K562 (cell line): ENCODE data around the gene CARD11. TPM values are rescaled to one million over a fixed set of nuclear protein-coding genes. Genes with fewer than 3 reads are reported as not detected.

Experiments used
- ATAC-seq: fragments of 200-7000 bp; cut with Tn5 transposase; 3 replicates; pipeline ENCODE4 v1.9.1; 2020; ENCODE audit warnings: moderate library complexity
- BruUV-seq: library from RNA; stranded (reverse); fragments of 400-500 nt; replicated peaks from 2 replicates; lab custom pipeline; 2021; lab: Mats Ljungman, UMichigan
- CTCF ChIA-PET: fragments of 300-600 bp; formaldehyde crosslinking; extraction: SDS; loops from one replicate; lab custom pipeline; 2021; ENCODE audit warnings: low intra/inter-chr PET ratio; lab: Yijun Ruan, JAX
- POLR2A ChIA-PET: fragments of 300-600, 350-650 bp; sonication (Branson Sonifier 250); formaldehyde crosslinking; extraction: SDS; loops from one replicate; lab custom pipeline; 2021; ENCODE audit warnings: antibody characterized with exemption, inconsistent platforms; lab: Yijun Ruan, JAX
- DNase-seq, 4 experiments: peaks; one replicate each; pipeline versions ENCODE4 v3.0.0 to v3.0.0-alpha.2; 2011 to 2018; ENCODE audit warnings: low spot score in 3 of 4, mixed read lengths in 3 of 4; ENCODE audit errors: extremely low read depth in 1 of 4
- FAIRE-seq: peaks from 2 replicates; lab custom pipeline; 2011; peaks lifted over from hg19 to GRCh38; lab: Jason Lieb, UNC
- H2AFZ ChIP-seq: 2 replicates; pipeline ENCODE4 v1.6.0; 2011; ENCODE audit warnings: low read depth, low read length, control low read depth, inconsistent platforms
- H3K27ac ChIP-seq: fragments of 200-600 bp; 3 replicates; pipeline ENCODE4 v1.8.0; 2011; ENCODE audit warnings: low read depth, mild to moderate bottlenecking, control low read depth, inconsistent platforms, low read length, moderate library complexity, mixed read lengths; ENCODE audit errors: extremely low read depth
- H3K27me3 ChIP-seq, 2 experiments: fragments of 300-600 bp in 1 of 2; 2 replicates in 1 of 2; 3 replicates in 1 of 2; pipeline versions ENCODE4 v1.6.0 to v1.8.0; 2011; ENCODE audit warnings: inconsistent platforms in 2 of 2, low read length in 2 of 2, mild to moderate bottlenecking in 1 of 2, mixed read lengths in 1 of 2, moderate library complexity in 1 of 2; ENCODE audit not compliant: control insufficient read depth in 2 of 2, insufficient read depth in 2 of 2
- H3K36me3 ChIP-seq: fragments of 300-600 bp; 3 replicates; pipeline ENCODE4 v1.8.0; 2011; ENCODE audit warnings: mild to moderate bottlenecking, low read length, inconsistent platforms; ENCODE audit not compliant: control insufficient read depth, insufficient read depth
- H3K4me1 ChIP-seq, 2 experiments: fragments of 200-600 bp in 1 of 2; replicated peaks in 1 of 2; 2 replicates in 1 of 2; 3 replicates in 1 of 2; pipeline versions ENCODE4 v1.5.1 to v1.8.0; 2011; ENCODE audit warnings: inconsistent platforms in 2 of 2, low read length in 2 of 2, mild to moderate bottlenecking in 1 of 2, mixed read lengths in 1 of 2, moderate library complexity in 1 of 2; ENCODE audit not compliant: control insufficient read depth in 2 of 2, insufficient read depth in 2 of 2
- H3K4me2 ChIP-seq: 2 replicates; pipeline ENCODE4 v1.6.1; 2011; ENCODE audit warnings: low read length, control low read depth, inconsistent platforms, mixed read lengths; ENCODE audit not compliant: insufficient read depth
- H3K4me3 ChIP-seq: fragments of 200-600 bp; sonication (generic), shearing (Covaris generic); 2 replicates; pipeline ENCODE4 v1.5.1; 2016; ENCODE audit warnings: control low read depth, inconsistent platforms
- H3K79me2 ChIP-seq: fragments of 200-600 bp; 3 replicates; pipeline ENCODE4 v1.8.0; 2011; ENCODE audit warnings: low read length, inconsistent platforms; ENCODE audit not compliant: control insufficient read depth, insufficient read depth
- H3K9ac ChIP-seq, 2 experiments: 2 replicates each; pipeline versions ENCODE4 v1.6.0 to v1.6.1; 2011; ENCODE audit warnings: low read depth in 2 of 2, low read length in 2 of 2, control low read depth in 1 of 2, inconsistent platforms in 1 of 2, mild to moderate bottlenecking in 1 of 2, mixed read lengths in 1 of 2; ENCODE audit not compliant: insufficient read depth in 1 of 2
- H3K9me1 ChIP-seq: one replicate; pipeline ENCODE4 v1.6.0; 2011; ENCODE audit warnings: inconsistent platforms, mild to moderate bottlenecking, low read length, moderate library complexity; ENCODE audit not compliant: control insufficient read depth, insufficient read depth
- H3K9me3 ChIP-seq: replicated peaks from 2 replicates; pipeline ENCODE4 v1.5.1; 2011; ENCODE audit warnings: low read depth, low read length, inconsistent platforms; ENCODE audit not compliant: control insufficient read depth, insufficient read depth
- H4K20me1 ChIP-seq: replicated peaks from 2 replicates; pipeline ENCODE4 v1.6.1; 2011; ENCODE audit warnings: low read length, inconsistent platforms, mixed read lengths; ENCODE audit not compliant: control insufficient read depth, insufficient read depth
- ETV6 ChIP-seq, 3 experiments: fragments of 150-350 bp in 1 of 3; sonication (generic) in 1 of 3; formaldehyde crosslinking in 1 of 3; IDR thresholded peaks; 2 replicates each; pipeline versions ENCODE4 v1.6.1 to v1.8.0; 2014 to 2022; ENCODE audit warnings: borderline replicate concordance in 2 of 3, low read depth in 2 of 3, antibody characterized with exemption in 1 of 3, low read length in 1 of 3, mild to moderate bottlenecking in 1 of 3, missing genetic modification reagents in 1 of 3
- JUND ChIP-seq, 2 experiments: IDR thresholded peaks; 2 replicates in 1 of 2; 3 replicates in 1 of 2; pipeline ENCODE4 v1.6.1; 2011; ENCODE audit warnings: borderline replicate concordance in 2 of 2, low read depth in 2 of 2, low read length in 2 of 2, improper control_type of control experiment in 1 of 2, missing biosample characterization in 1 of 2, missing genetic modification characterization in 1 of 2, missing genetic modification reagents in 1 of 2
- SNAPC5 ChIP-seq: fragments of 250-450 bp; sonication (Bioruptor Pico); IDR thresholded peaks from 2 replicates; pipeline ENCODE4 v1.8.0; 2021; ENCODE audit warnings: moderate library complexity, mild to moderate bottlenecking, inconsistent platforms
- ZNF431 ChIP-seq: sonication (generic); formaldehyde crosslinking; IDR thresholded peaks from 2 replicates; pipeline ENCODE4 v1.8.0; 2022; ENCODE audit warnings: mild to moderate bottlenecking, missing genetic modification reagents
- ZNF518B ChIP-seq: fragments of 250-450 bp; sonication (Bioruptor Pico); IDR thresholded peaks from 2 replicates; pipeline ENCODE4 v1.5.0; 2021; ENCODE audit warnings: mild to moderate bottlenecking, moderate library complexity
- WGBS: fragments of 100-300 bp; shearing (Covaris generic); methylation state at CpG from one replicate; pipeline ENCODE4 v1.1.6; 2016; ENCODE audit warnings: low coverage, mixed read lengths; ENCODE audit not compliant: insufficient coverage; ENCODE audit errors: missing lambda C conversion rate; 5-methylcytosine and 5-hydroxymethylcytosine counted together
- in situ Hi-C: fragments of 300-500 bp; cut with MboI; formaldehyde crosslinking; loops from 4 replicates; pipeline ENCODE4 v1.15.0; 2018; ENCODE audit warnings: inconsistent platforms, mixed read lengths
- intact Hi-C: fragments of 100-400 bp; cut with micrococcal nuclease; formaldehyde crosslinking; loops from 2 replicates; pipeline ENCODE4 v1.14.2; 2022
- polyA plus RNA-seq, 8 experiments: library from polyadenylated mRNA; depleted of rRNA in 4 of 8; stranded (reverse) in 5 of 8; unstranded in 3 of 8; fragments of >200 nt; fragmentation: Nextera tagmentation in 2 of 8; fragmentation: Illumina TruSeq in 1 of 8; extraction: Ambion mirVana in 2 of 8; extraction: Trizol in 1 of 8; gene quantifications; 2 replicates each; pipeline versions ENCODE4 v1.2.1 to v1.2.3, GENCODE V29; 2011 to 2014; ENCODE audit warnings: inconsistent platforms in 1 of 8, missing spikeins in 1 of 8
- total RNA-seq, 7 experiments: library from RNA; depleted of rRNA in 6 of 7; stranded (reverse); fragments of >200 nt in 6 of 7; fragmentation: Illumina TruSeq in 2 of 7; extraction: Trizol in 2 of 7; gene quantifications; 2 replicates each; pipeline versions ENCODE4 v1.2.1 to v1.2.3, GENCODE V29; 2011 to 2021; ENCODE audit warnings: low replicate concordance in 1 of 7

CARD11 gene
- total and polyA plus RNA-seq, 9 of the 15 experiments (the other 6 are each of a cell fraction or from before 2014, with no cell fraction given), result 0.07 to 12.8 (median 5.7) TPM

- H3K79me2 ChIP-seq, result no peaks in the 10 kb centered on the region
- no peaks in the 10 kb centered on the region for H3K36me3 ChIP-seq
- H3K4me2 ChIP-seq, result no peak overlapping the region
- BruUV-seq, result no TSS peak
- H2AFZ ChIP-seq, result no peak overlapping the region
- intact Hi-C loops, result no loop called here
- H3K9me1 ChIP-seq, result no peaks in the 10 kb centered on the region
- TF ChIP-seq JUND (IDR thresholded peaks at IDR 0.05; ENCODE audit: borderline replicate concordance, low read depth, low read length), result no peak
- TF ChIP-seq JUND (tag; IDR thresholded peaks at IDR 0.05; ENCODE audit: borderline replicate concordance, low read depth, low read length), result 0 out of 3 replicates have a peak, but pooled peaks have one; percentile 5
- TF ChIP-seq ETV6 (IDR thresholded peaks at IDR 0.05; ENCODE audit: borderline replicate concordance in 1 of 2, low read depth in 2 of 2, low read length in 1 of 2), result no peak
- TF ChIP-seq ETV6 (CRISPR knock-in tag; IDR thresholded peaks at IDR 0.05; ENCODE audit: borderline replicate concordance), result no peak
- TF ChIP-seq ZNF431 (CRISPR knock-in tag), result no peak
- no peak for TF ChIP-seq ZNF518B (CRISPR knock-in tag)
- TF ChIP-seq SNAPC5 (CRISPR knock-in tag), result no peak
- ATAC-seq (no peak), FAIRE-seq (no peak), DNase-seq (no peak)
- POLR2A ChIA-PET, result interaction anchor here (0.6 kb wide), 1 partner anchor 304 kb away, joined by 3 read pairs; no protein-coding TSS in a partner anchor
- in situ Hi-C loops, result no loop called here
- peaks cover 13 to 59% of the 10 kb centered on the region in 2 experiments; a peak in 4 of 5 replicates for H3K27me3 ChIP-seq
- H3K9ac ChIP-seq, result no peak overlapping the region
- peaks cover 0 to 24% of the 10 kb centered on the region in 2 experiments; a peak in 2 of 5 replicates for H3K4me1 ChIP-seq
- no peak overlapping the region for H3K4me3 ChIP-seq
- peaks cover 5% of the 10 kb centered on the region for H4K20me1 ChIP-seq
- no peaks in the 10 kb centered on the region; the same call in 1 of the 2 replicates for H3K9me3 ChIP-seq
- no peak overlapping the region for H3K27ac ChIP-seq
- CTCF ChIA-PET, result no interaction called here
- WGBS, result 4% methylated on average over 3 of the region's 3 CpGs
Measured at GRCh38 chr7:2878306-2878705, 165.4 kb downstream of the CARD11 start.
